Measurements from ENCODE around the gene ADARB2.

GRCh38 chr10:1151076-1152033 is 586.0 kb downstream of the ADARB2 start:
- no peak for TF ChIP-seq ZNF280C (tag by site-specific recombination; IDR thresholded peaks at IDR 0.05)
- TF ChIP-seq SP2 (tag by site-specific recombination; IDR thresholded peaks at IDR 0.05), result no peak
- TF ChIP-seq ZNF561 (tag by site-specific recombination; IDR thresholded peaks at IDR 0.05; ENCODE audit: borderline replicate concordance), result no peak
- no peak for TF ChIP-seq ZNF121 (tag by site-specific recombination; IDR thresholded peaks at IDR 0.05)
- TF ChIP-seq CTCF (tag by site-specific recombination; IDR thresholded peaks at IDR 0.05), result no peak
- TF ChIP-seq YY1 (tag by site-specific recombination; IDR thresholded peaks at IDR 0.05), result no peak
- no peak for TF ChIP-seq ZNF843 (tag by site-specific recombination; IDR thresholded peaks at IDR 0.05)
- TF ChIP-seq ATF2 (tag by site-specific recombination; IDR thresholded peaks at IDR 0.05; ENCODE audit: low read depth), result no peak
- TF ChIP-seq PRDM10 (tag by site-specific recombination; IDR thresholded peaks at IDR 0.05), result no peak
- TF ChIP-seq ZNF155 (tag by site-specific recombination; IDR thresholded peaks at IDR 0.05), result no peak
- TF ChIP-seq TCF7L2 (IDR thresholded peaks at IDR 0.05; ENCODE audit: borderline replicate concordance, low read depth, low read length), result no peak
- no peak for TF ChIP-seq ZNF133 (tag by site-specific recombination; IDR thresholded peaks at IDR 0.05)
- no peak for TF ChIP-seq PATZ1 (tag by site-specific recombination; IDR thresholded peaks at IDR 0.05)
